K562 (cell line): ENCODE measurements around the gene LRP2BP. TPM values are rescaled to one million over a fixed set of nuclear protein-coding genes. Genes with fewer than 3 reads are reported as not detected.

ENCODE experiments used
- ETS1 ChIP-seq: conservative IDR thresholded peaks from 2 replicates; pipeline ENCODE4 v1.6.1; 2011; ENCODE audit warnings: low read depth, mild to moderate bottlenecking, low read length; ENCODE audit not compliant: control insufficient read depth
- EZH2 ChIP-seq: IDR thresholded peaks from 2 replicates; pipeline ENCODE4 v1.6.1; 2012; ENCODE audit warnings: low read depth, mild to moderate bottlenecking, inconsistent platforms, low read length, borderline replicate concordance
- KAT7 ChIP-seq: sonication (generic); formaldehyde crosslinking; IDR thresholded peaks from 2 replicates; pipeline ENCODE4 v1.8.0; 2022; ENCODE audit warnings: missing genetic modification reagents, mild to moderate bottlenecking, borderline replicate concordance
- LCOR ChIP-seq: sonication (generic); formaldehyde crosslinking; IDR thresholded peaks from 2 replicates; pipeline ENCODE4 v1.8.0; 2022; ENCODE audit warnings: mild to moderate bottlenecking, missing genetic modification reagents
- MTA3 ChIP-seq: fragments of 450-650 bp; formaldehyde crosslinking; IDR thresholded peaks from 2 replicates; pipeline ENCODE4 v1.6.1; 2017; ENCODE audit warnings: mild to moderate bottlenecking, borderline replicate concordance
- RCOR1 ChIP-seq, 2 experiments: IDR thresholded peaks; 2 replicates each; pipeline ENCODE4 v1.6.1; 2012; ENCODE audit warnings: low read depth in 2 of 2, low read length in 2 of 2, borderline replicate concordance in 1 of 2, improper control_type of control experiment in 1 of 2
- TARDBP ChIP-seq: fragments of 450-650 bp; IDR thresholded peaks from 2 replicates; pipeline ENCODE4 v1.6.1; 2016
- ZFP1 ChIP-seq: fragments of 450-650 bp; formaldehyde crosslinking; IDR thresholded peaks from 2 replicates; pipeline ENCODE4 v1.4.0; 2020; ENCODE audit warnings: mild to moderate bottlenecking, mixed read lengths
- polyA plus RNA-seq, 8 experiments: library from polyadenylated mRNA; depleted of rRNA in 4 of 8; stranded (reverse) in 5 of 8; unstranded in 3 of 8; fragments of >200 nt; fragmentation: Nextera tagmentation in 2 of 8; fragmentation: Illumina TruSeq in 1 of 8; extraction: Ambion mirVana in 2 of 8; extraction: Trizol in 1 of 8; gene quantifications; 2 replicates each; pipeline versions ENCODE4 v1.2.1 to v1.2.3, GENCODE V29; 2011 to 2014; ENCODE audit warnings: inconsistent platforms in 1 of 8, missing spikeins in 1 of 8
- total RNA-seq, 7 experiments: library from RNA; depleted of rRNA in 6 of 7; stranded (reverse); fragments of >200 nt in 6 of 7; fragmentation: Illumina TruSeq in 2 of 7; extraction: Trizol in 2 of 7; gene quantifications; 2 replicates each; pipeline versions ENCODE4 v1.2.1 to v1.2.3, GENCODE V29; 2011 to 2021; ENCODE audit warnings: low replicate concordance in 1 of 7
- TF ChIP-seq, protein P1 (sequence below), 3 experiments: fragments of 200-800 bp in 1 of 3; sonication (Bioruptor generic) in 1 of 3; sonication (generic) in 1 of 3; formaldehyde crosslinking in 1 of 3; IDR thresholded peaks; 2 replicates each; pipeline versions ENCODE4 v1.6.1 to v1.8.0; 2016 to 2022; ENCODE audit warnings: mild to moderate bottlenecking in 2 of 3, missing compliant biosample characterization in 2 of 3, missing genetic modification characterization in 2 of 3, missing genetic modification reagents in 1 of 3
- TF ChIP-seq, protein P2 (sequence below), 2 experiments: IDR thresholded peaks in 1 of 2; conservative IDR thresholded peaks in 1 of 2; 2 replicates each; pipeline ENCODE4 v1.6.1; 2016; ENCODE audit warnings: low read depth in 2 of 2, mild to moderate bottlenecking in 1 of 2, missing compliant biosample characterization in 1 of 2, missing genetic modification characterization in 1 of 2, moderate library complexity in 1 of 2

The LRP2BP gene
- total and polyA plus RNA-seq, 9 of the 15 experiments (the other 6 are each of a cell fraction or from before 2014, with no cell fraction given): 0.42 to 2.1 (median 0.62) TPM

GRCh38 chr4:185395956-185396723, 416 bp upstream of the LRP2BP start (continued):
- TF ChIP-seq LCOR (peak; percentile 58), KAT7 (CRISPR knock-in tag) (no peak; the same call in 1 of the 2 replicates), TARDBP (peak; percentile 97), MTA3 (peak; percentile 98), EZH2 (no peak), RCOR1 (IDR thresholded peaks at IDR 0.05; ENCODE audit: borderline replicate concordance in 1 of 2, low read depth in 2 of 2, low read length in 2 of 2) (no peak), ETS1 (peak; percentile 53; the same call in 1 of the 2 replicates), ZFP1 (CRISPR knock-in tag) (no peak)
- TF ChIP-seq, protein P1, sequence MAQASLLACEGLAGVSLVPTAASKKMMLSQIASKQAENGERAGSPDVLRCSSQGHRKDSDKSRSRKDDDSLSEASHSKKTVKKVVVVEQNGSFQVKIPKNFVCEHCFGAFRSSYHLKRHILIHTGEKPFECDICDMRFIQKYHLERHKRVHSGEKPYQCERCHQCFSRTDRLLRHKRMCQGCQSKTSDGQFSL (CRISPR knock-in tag; IDR thresholded peaks at IDR 0.05): no peak
- TF ChIP-seq, protein P1 (tag; IDR thresholded peaks at IDR 0.05): no peak
- TF ChIP-seq, protein P2, sequence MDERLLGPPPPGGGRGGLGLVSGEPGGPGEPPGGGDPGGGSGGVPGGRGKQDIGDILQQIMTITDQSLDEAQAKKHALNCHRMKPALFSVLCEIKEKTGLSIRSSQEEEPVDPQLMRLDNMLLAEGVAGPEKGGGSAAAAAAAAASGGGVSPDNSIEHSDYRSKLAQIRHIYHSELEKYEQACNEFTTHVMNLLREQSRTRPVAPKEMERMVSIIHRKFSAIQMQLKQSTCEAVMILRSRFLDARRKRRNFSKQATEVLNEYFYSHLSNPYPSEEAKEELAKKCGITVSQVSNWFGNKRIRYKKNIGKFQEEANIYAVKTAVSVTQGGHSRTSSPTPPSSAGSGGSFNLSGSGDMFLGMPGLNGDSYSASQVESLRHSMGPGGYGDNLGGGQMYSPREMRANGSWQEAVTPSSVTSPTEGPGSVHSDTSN (CRISPR knock-in tag; IDR thresholded peaks at IDR 0.05; ENCODE audit: low read depth): no peak
- TF ChIP-seq, protein P2 (tag; conservative IDR thresholded peaks at IDR 0.05; ENCODE audit: low read depth): no peak
